Mucosa of stomach (tissue), 1 donor: Measurements from ENCODE around the gene APCS.

Source experiments
- H3K27me3 ChIP-seq: one replicate; pipeline ENCODE4 v1.7.0; 2013; ENCODE audit warnings: mild to moderate bottlenecking, low read length; ENCODE audit not compliant: control insufficient read depth, insufficient read depth
- H3K36me3 ChIP-seq: one replicate; pipeline ENCODE4 v1.7.0; 2013; ENCODE audit warnings: low read length; ENCODE audit not compliant: control insufficient read depth, insufficient read depth
- H3K4me1 ChIP-seq: one replicate; pipeline ENCODE4 v1.7.0; 2013; ENCODE audit warnings: mild to moderate bottlenecking, low read length; ENCODE audit not compliant: control insufficient read depth, insufficient read depth
- H3K4me3 ChIP-seq: one replicate; pipeline ENCODE4 v1.7.0; 2013; ENCODE audit warnings: low read length
- H3K9ac ChIP-seq: one replicate; pipeline ENCODE4 v1.7.0; 2013; ENCODE audit warnings: mild to moderate bottlenecking, low read length, moderate library complexity
- H3K9me3 ChIP-seq: one replicate; pipeline ENCODE4 v1.7.0; 2013; ENCODE audit warnings: mild to moderate bottlenecking, low read length, moderate library complexity; ENCODE audit not compliant: control insufficient read depth
- donor health status: Pancreatic carcinoma.

Gene APCS

DNA sequence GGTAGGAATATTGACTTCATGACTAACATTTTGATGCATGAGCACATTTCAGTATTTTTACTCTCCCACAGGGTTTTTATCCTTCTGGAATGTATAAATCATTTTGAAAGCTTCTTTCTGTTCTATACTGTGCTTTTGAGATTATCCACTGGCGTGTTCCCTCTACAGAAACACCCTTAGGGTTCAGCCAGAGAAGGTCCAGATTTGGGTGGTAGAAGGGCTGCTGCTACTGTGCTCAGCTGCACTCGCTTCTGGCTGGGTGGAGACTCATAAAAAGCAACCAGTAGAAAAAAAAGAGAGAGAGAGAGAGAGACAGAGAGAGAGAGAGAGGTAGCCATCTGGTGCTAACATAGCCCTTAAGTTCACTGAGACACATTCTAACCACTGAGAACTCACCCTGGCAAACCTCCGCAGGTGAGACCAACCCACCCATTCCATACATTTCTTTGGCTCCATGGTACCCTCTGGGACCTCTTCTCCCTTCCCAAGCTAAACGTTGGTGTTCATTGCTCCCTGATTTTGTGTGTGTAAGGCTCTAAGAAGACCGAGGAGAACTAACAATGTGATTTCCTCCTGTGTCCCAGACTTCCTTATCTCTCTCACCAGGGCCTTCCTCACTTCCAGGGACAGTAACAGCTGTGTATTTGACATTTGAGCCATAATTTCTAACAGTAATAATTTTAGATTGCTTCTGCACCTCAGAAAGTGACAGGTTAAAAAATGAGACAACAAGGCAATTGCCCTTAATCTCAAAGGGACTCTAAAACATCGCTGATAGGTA is 7.2 kb downstream of the APCS start:
- H3K9ac ChIP-seq, result no peak overlapping the region
- H3K4me3 ChIP-seq, result no peak overlapping the region
- no peaks in the 10 kb centered on the region for H3K9me3 ChIP-seq
- no peaks in the 10 kb centered on the region for H3K4me1 ChIP-seq
- no peaks in the 10 kb centered on the region for H3K36me3 ChIP-seq
- no peaks in the 10 kb centered on the region for H3K27me3 ChIP-seq

DNA sequence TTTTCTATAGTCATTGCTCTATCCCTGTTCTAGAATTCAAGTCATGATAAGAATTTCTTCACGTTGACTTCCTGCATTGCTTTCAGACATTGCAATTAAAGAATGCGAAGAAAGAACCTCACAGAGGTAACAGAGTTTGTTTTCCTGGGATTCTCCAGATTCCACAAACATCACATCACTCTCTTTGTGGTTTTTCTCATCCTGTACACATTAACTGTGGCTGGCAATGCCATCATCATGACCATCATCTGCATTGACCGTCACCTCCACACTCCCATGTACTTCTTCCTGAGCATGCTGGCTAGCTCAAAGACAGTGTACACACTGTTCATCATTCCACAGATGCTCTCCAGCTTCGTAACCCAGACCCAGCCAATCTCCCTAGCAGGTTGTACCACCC is 10.6 kb downstream of the APCS start:
- Histone ChIP-seq H3K4me1 (no peaks in the 10 kb centered on the region), H3K27me3 (no peaks in the 10 kb centered on the region), H3K36me3 (no peaks in the 10 kb centered on the region), H3K4me3 (no peak overlapping the region), H3K9ac (no peak overlapping the region), H3K9me3 (no peaks in the 10 kb centered on the region)

- no peaks in the 10 kb centered on the region for H3K9me3 ChIP-seq
- no peaks in the 10 kb centered on the region for H3K27me3 ChIP-seq
- no peaks in the 10 kb centered on the region for H3K4me1 ChIP-seq
- no peaks in the 10 kb centered on the region for H3K36me3 ChIP-seq
- no peak overlapping the region for H3K9ac ChIP-seq
- no peak overlapping the region for H3K4me3 ChIP-seq
Observed at GRCh38 chr1:159600894-159601293, 13.3 kb downstream of the APCS start.

DNA sequence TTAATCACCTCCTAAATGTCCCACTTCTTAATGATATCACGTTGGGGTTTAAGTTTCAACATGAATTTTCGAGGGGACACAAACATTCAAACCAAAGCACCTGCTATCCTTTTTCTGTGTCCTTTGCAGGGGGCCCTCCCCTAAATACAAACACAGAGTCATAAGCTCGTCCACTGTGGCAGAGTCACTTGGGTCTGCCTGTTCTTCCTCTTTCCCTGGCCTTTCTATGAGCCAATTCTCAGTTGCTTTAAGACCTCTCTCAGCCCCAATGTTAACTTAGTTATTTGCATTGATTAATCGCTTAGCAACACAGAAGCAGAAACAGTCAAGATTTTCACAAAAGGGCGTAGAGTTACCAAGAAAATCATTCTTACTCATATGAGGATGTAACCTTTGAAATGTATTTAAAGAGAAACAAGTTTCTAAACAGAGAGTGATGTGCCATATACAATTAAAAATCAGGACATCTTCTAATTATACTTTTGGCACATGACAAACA is 14.9 kb downstream of the APCS start:
- Histone ChIP-seq H3K4me3 (no peak overlapping the region), H3K9ac (no peak overlapping the region), H3K27me3 (no peaks in the 10 kb centered on the region), H3K36me3 (no peaks in the 10 kb centered on the region), H3K9me3 (no peaks in the 10 kb centered on the region), H3K4me1 (no peaks in the 10 kb centered on the region)

DNA sequence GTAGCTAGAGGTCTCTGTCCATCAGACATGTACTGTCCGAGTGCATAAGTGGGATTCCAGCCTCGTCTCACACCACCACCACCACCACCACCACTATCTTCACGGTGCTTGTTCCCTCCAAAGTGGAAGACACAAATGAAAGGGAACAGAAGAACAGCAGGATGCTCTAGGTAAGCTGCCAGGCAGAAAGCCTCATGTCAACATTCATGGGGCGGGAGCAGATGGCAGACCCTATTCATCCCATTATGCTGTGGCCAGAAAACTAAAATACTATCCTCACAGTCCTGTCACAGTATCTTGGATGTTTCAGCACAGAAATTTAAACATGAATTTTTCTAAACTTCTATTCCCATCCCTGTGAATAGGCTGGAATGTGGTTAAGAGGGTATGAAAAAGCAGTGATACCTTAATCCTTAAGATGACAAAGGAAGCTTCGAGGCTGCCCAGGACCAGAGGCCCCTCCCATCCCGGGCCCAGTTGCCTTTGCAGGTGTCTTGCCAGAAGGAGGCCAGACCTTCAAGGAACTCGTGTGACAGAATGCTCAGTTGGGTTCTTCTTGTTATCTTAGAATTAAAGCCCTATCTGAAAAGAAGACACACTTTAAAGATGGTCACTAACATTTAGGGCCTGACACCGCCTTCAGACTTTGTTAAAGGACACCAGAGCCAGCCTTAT is 24.7 kb downstream of the APCS start:
- H3K36me3 ChIP-seq, result no peaks in the 10 kb centered on the region
- H3K4me1 ChIP-seq, result no peaks in the 10 kb centered on the region
- no peaks in the 10 kb centered on the region for H3K9me3 ChIP-seq
- H3K4me3 ChIP-seq, result no peak overlapping the region
- H3K9ac ChIP-seq, result no peak overlapping the region
- H3K27me3 ChIP-seq, result no peaks in the 10 kb centered on the region

DNA sequence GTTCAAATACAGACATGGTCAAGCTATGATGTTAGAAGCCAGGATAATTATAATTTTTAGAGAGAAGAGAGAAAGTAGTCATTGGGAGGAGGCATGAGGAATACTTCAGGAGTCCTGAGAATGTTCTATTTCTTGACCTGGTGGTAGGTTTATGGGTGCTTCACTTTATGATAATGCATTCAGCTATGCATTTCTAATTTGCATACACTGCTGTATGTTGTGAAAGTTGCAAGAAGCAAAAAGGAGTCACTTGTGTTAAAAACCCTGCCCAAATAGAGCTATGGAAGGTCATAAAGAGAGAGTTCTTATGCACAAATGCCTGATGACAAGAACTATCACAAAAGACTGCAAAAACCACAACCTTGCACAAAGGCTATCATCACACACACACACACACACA is 45.3 kb downstream of the APCS start:
- Histone ChIP-seq H3K9ac (no peak overlapping the region), H3K27me3 (no peaks in the 10 kb centered on the region), H3K9me3 (no peaks in the 10 kb centered on the region), H3K4me3 (no peak overlapping the region), H3K36me3 (no peaks in the 10 kb centered on the region), H3K4me1 (no peaks in the 10 kb centered on the region)
